ENCODE results near the gene RICTOR. TPM values are rescaled to one million over a fixed set of nuclear protein-coding genes. Genes with fewer than 3 reads are reported as not detected.

RICTOR gene
- total RNA-seq, 1 experiment from 2014 or later = 21.7 TPM

- Histone ChIP-seq H3K27me3 (ENCODE audit: insufficient read depth, low read length) (no peaks in the 10 kb centered on the region), H3K4me1 (ENCODE audit: control insufficient read depth in 1 of 2, insufficient read depth in 2 of 2, low read length in 2 of 2) (no peaks in the 10 kb centered on the region), H3K79me2 (ENCODE audit: insufficient read depth, low read length) (peaks cover under 1% of the 10 kb centered on the region; the same call in 1 of the 2 replicates), H3K4me3 (replicated peaks in 1 of 2; ENCODE audit: low read depth in 1 of 2, low read length in 2 of 2) (no peak overlapping the region), H3K9me2 (ENCODE audit: insufficient read depth) (no peaks in the 10 kb centered on the region), H3K4me2 (ENCODE audit: low read length) (no peak overlapping the region), H3K36me3 (ENCODE audit: control insufficient read depth in 1 of 2, insufficient read depth in 2 of 2, low read length in 2 of 2) (peaks cover 0 to 16% of the 10 kb centered on the region in 2 experiments; a peak in 1 of 4 replicates), H3K27ac (ENCODE audit: low read depth, low read length) (no peak overlapping the region), H4K20me1 (ENCODE audit: insufficient read depth) (no peaks in the 10 kb centered on the region), H3K9ac (ENCODE audit: low read length) (no peak overlapping the region), H3K9me3 (ENCODE audit: control insufficient read depth in 1 of 2, insufficient read depth in 1 of 2, low read depth in 1 of 2, low read length in 2 of 2) (peaks cover 10 to 11% of the 10 kb centered on the region in 2 experiments; a peak in 3 of 4 replicates), H2AFZ (ENCODE audit: low read depth, low read length, poor library complexity, severe bottlenecking) (no peak overlapping the region)
- no peak for TF ChIP-seq POLR2A (IDR thresholded peaks at IDR 0.05; ENCODE audit: borderline replicate concordance, extremely low read depth, insufficient read depth, insufficient read length)
- TF ChIP-seq REST (IDR thresholded peaks at IDR 0.05; ENCODE audit: low read depth) = no peak
- TF ChIP-seq CBX3 (IDR thresholded peaks at IDR 0.05; ENCODE audit: low read depth) = no peak
- no peak for TF ChIP-seq POLR2AphosphoS5 (IDR thresholded peaks at IDR 0.05; ENCODE audit: low read depth, low read length)
- TF ChIP-seq, protein P1, sequence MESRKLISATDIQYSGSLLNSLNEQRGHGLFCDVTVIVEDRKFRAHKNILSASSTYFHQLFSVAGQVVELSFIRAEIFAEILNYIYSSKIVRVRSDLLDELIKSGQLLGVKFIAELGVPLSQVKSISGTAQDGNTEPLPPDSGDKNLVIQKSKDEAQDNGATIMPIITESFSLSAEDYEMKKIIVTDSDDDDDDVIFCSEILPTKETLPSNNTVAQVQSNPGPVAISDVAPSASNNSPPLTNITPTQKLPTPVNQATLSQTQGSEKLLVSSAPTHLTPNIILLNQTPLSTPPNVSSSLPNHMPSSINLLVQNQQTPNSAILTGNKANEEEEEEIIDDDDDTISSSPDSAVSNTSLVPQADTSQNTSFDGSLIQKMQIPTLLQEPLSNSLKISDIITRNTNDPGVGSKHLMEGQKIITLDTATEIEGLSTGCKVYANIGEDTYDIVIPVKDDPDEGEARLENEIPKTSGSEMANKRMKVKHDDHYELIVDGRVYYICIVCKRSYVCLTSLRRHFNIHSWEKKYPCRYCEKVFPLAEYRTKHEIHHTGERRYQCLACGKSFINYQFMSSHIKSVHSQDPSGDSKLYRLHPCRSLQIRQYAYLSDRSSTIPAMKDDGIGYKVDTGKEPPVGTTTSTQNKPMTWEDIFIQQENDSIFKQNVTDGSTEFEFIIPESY (IDR thresholded peaks at IDR 0.05; ENCODE audit: extremely low read depth, insufficient replicate concordance, low read length) = no peak
- no peak for TF ChIP-seq ZNF274 (IDR thresholded peaks at IDR 0.05; ENCODE audit: low read depth, low read length)
- TF ChIP-seq SP1 (IDR thresholded peaks at IDR 0.05; ENCODE audit: low read depth) = no peak
- TF ChIP-seq FOSL1 (IDR thresholded peaks at IDR 0.05; ENCODE audit: low read depth) = no peak
- no peak for TF ChIP-seq EZH2phosphoT487 (IDR thresholded peaks at IDR 0.05; ENCODE audit: borderline replicate concordance)
- no peak for TF ChIP-seq CEBPB (IDR thresholded peaks at IDR 0.05; ENCODE audit: low read depth)
- TF ChIP-seq EGR1 (IDR thresholded peaks at IDR 0.05; ENCODE audit: low read depth) = no peak
- no peak for TF ChIP-seq EZH2 (IDR thresholded peaks at IDR 0.05)
- no peak for TF ChIP-seq YY1 (IDR thresholded peaks at IDR 0.05; ENCODE audit: extremely low read depth, insufficient replicate concordance, low read depth, low read length)
- no peak for TF ChIP-seq SIN3A (IDR thresholded peaks at IDR 0.05; ENCODE audit: low read depth)
- no peak for TF ChIP-seq JUND (IDR thresholded peaks at IDR 0.05)
- no peak for TF ChIP-seq SRF (IDR thresholded peaks at IDR 0.05; ENCODE audit: low read depth)
- no peak for TF ChIP-seq TCF7L2 (IDR thresholded peaks at IDR 0.05; ENCODE audit: borderline replicate concordance, extremely low read depth, insufficient read depth, insufficient read length)
- no peak for TF ChIP-seq ZFX (IDR thresholded peaks at IDR 0.05)
- ATAC-seq (no peak), DNase-seq (ENCODE audit: low read depth, low spot score) (no peak)
- ChIA-PET RAD21 (ENCODE audit: low non-redundant PET in 1 of 2, low total read pairs in 2 of 2, uncharacterized antibody in 2 of 2, unreplicated experiment in 2 of 2) (no interaction called here), POLR2A (no interaction called here), CTCF (no interaction called here)
- intact Hi-C loops (cut with micrococcal nuclease) = no loop called here
- no TSS peak for BruUV-seq (replicated peaks)
These were observed 64.2 kb downstream of the RICTOR start for GRCh38 chr5:39009981-39010380.
